ENCODE data around the gene HDAC4.

HDAC4 gene

DNA sequence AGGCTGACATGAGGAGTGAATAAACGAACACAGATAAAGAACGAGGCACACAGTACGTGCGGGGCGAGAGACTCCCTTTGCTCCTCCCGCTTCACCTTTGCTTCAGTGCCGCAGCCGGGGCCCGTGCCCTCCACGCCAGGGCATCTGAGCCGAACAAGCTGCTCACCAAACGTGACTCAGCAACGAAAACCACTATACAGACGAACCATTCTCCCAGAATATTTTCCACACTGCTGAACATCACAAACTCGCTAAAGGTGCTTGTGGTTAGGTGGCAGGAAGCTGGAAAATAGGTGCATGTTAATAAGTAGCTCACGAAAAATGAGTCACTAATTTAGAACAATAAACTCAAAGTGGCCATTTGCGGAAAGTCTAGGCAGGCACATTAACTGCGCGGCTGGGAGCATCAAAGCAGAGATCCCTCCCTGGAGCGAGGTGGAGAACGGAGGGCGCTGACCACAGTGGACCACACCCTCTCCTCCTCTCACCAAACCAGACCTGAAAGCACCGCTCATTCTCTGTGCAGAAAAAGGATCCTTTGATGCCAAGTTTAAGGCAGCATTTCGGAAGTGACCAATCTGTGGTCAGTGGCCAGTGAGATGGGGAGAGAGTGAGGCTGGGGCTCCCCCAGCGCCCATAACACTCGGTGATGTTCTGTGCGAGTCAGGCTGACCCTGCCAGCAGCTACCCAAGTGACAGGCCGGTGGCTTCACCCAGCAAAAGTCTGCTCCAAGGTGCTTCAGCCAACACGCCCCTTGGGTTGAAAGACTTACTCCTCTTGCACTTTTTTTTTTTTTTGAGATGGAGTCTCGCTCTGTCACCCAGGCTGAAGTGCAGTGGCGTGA, 153.2 kb downstream of the HDAC4 start:
- DNase-seq, result no peak

DNA sequence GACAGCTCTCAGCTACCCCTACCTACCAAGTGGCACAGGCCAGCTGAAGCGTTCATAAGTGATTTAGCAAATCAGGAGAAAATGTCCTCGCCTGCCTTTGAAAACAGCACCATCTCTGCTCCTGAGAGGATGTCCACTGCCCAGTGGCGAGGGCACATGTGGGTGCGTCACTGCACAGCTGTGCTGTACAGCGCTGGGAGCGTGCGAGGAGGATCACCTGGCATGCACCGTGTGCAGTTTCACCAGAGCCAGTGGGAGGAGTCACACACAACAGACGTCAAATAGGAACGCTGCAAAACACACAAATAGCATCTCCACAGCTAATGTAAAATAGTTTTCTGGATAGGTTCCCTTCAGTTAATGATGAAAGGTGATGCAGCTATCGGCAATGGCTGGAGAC, 154.1 kb downstream of the HDAC4 start:
- no peak for DNase-seq

DNA sequence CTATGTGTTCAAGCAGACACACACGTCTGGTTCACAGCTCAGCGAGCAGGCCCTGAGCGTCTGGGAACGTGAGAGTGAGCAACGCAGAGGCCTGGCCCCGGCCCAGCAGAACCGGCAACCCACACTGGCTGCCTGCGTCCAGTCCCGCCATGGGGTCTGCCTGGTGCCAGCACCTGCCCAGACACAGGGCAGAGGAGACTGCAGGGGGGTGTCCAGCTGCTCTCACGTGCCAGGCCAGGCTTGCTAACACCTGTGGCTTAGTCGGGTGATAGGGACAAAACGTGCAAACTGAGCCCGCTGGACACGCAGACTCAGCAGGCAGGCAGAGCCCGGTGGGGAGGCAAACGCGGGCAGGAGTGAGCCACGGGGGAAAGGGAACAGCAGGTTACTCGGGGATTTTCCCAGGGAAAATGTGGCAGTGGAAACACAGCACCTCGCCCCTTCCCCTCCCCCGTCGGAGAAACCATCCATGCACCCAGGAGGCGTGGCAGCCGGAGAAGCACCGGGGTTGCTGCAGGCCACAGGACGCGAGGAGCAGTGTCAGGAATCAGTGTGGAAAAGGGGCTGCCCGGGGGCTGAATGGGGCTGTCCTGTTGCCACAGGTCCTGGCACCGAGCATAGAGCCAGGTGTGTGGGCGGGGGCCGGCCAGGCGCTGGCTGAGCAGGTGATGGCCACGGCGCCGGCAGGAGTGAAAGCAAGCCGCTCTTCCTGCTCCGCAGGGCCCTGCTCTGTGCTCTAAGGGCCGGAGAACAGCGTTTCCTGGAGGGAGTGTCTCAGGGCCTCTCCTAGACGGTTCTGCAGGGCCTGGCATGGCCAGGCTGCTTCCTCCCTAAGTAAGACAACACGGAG, 154.7 kb downstream of the HDAC4 start:
- no peak for DNase-seq

- no peak for DNase-seq
Observed at GRCh38 chr2:239245107-239245506, 155.7 kb downstream of the HDAC4 start.

DNA sequence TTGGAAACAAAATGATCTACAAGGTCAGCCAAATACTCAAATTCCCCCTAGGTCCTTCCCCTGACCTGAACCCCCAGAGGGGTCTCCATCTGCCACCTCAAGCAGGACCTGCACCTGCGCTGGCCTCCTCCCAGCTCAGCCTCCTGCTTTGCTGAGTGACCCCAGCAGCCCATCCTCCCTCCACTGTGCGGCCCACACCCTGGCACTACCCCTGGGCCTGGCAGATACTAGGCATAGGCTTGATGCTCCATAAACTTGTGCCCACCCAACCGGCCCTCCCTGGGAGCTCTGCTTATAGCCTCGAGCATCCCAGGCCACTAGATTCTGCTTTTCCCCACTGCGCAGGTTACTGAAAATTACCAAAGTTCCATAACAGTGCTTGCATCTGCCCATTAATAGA, 156.2 kb downstream of the HDAC4 start:
- no peak for DNase-seq

- no peak for DNase-seq
Observed at GRCh38 chr2:239241431-239241960, 159.3 kb downstream of the HDAC4 start.

DNA sequence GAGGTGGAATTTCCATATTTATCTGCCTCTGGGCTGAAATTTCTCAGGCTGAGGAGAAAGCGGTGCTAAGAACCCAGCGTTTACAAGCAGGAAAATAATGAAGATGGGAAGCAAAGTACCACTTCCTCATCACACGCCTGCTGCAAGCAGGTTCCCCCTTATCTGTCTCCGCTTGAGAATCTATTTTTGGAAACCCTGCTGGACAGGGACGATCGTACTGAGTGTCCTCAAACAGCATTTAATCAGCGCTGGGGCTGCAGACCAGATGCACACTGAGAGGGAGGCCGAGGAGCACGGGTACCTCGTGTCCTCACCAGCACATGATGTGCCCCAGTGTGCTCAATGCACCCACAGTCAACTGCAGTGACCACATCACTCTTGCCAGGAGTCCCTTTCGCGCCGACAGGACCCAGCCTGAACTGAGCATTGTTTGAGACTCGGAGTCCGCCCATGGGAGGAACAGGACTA, 160.4 kb downstream of the HDAC4 start:
- DNase-seq, result no peak

GRCh38 chr2:239239607-239240413, 161.0 kb downstream of the HDAC4 start:
- DNase-seq, result no peak

- DNase-seq, result no peak
Observed at GRCh38 chr2:239238839-239239606, 161.8 kb downstream of the HDAC4 start.

DNA sequence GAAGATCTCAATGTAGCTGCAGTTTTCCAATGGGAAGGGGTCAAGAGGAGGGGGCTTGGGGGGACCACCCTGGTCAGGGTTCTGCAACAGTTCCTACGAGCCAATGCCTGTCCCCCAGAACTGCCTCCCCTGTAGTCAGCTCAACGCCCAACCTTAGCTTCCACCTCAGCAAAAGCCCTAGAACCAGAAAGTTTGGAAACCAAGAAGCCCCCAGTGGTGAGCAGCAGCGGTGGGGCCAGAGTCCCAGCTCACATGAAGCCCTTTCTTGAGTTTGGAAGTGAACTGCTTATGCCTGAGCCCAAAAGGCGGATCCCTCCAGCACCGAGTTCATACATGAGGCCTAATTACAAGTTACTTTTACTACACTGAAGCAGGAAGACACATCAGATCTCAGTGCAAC, 162.4 kb downstream of the HDAC4 start:
- DNase-seq, result no peak

DNA sequence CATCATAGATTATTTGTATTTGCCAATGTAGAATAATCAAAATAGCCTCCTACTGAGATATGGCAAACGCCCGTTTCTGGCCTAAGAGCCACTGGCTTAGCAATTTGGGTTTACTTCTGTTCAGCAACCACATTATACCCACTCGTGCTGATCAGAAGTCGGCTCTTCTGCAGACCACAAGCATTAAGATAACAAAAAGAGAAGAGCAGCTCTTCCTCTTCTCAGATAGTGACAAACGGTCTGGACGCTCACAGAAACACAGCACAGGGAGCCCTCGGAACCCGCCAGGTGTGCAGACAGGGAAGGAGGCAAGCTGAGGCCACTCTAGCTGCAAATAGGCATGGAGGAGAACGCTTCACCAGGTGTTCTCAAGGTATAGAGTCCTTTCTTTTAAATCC, 164.0 kb downstream of the HDAC4 start:
- no peak for DNase-seq

DNA sequence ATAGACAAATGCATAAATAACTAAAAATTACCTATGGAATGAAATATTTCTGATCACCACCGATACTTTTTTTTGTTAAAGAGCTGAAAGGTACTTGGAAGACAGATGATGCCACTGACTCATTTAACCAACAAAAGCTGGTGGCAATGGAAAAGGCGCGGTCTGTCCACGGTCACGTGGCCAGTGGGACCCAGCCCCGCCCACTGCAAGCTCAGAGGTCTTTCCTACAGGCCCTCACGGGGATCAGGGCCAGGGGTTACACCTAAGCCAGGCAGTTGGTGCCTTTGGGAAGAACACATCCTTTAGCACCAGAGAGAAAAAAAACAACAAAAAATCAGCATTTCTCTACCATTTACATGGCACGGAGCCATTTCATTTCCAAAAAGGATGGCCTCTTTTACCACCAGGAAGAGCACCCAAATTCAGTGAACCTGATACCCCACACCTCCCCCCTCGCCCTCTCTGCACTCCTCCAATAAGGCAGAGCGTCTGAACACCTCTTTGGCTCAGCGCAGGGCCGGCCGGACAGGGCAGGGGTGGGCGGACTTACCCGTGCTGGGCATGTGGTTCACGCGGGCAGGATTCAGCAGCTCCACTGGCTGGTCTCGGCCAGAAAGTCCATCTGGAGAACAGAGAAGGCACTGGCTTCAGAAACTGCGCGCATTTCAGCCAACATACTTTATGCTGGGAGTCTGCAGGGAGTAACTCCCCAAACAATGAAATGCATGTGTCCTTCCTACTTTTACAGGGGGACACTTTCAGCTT, 164.6 kb downstream of the HDAC4 start:
- DNase-seq, result no peak

GRCh38 chr2:239235311-239235710, 165.5 kb downstream of the HDAC4 start:
- no peak for DNase-seq

GRCh38 chr2:239234191-239235175, 166.3 kb downstream of the HDAC4 start:
- no peak for DNase-seq

- DNase-seq, result no peak
Observed at GRCh38 chr2:239233576-239233975, 167.2 kb downstream of the HDAC4 start.

- no peak for DNase-seq
Observed at GRCh38 chr2:239232195-239232578, 168.6 kb downstream of the HDAC4 start.

DNA sequence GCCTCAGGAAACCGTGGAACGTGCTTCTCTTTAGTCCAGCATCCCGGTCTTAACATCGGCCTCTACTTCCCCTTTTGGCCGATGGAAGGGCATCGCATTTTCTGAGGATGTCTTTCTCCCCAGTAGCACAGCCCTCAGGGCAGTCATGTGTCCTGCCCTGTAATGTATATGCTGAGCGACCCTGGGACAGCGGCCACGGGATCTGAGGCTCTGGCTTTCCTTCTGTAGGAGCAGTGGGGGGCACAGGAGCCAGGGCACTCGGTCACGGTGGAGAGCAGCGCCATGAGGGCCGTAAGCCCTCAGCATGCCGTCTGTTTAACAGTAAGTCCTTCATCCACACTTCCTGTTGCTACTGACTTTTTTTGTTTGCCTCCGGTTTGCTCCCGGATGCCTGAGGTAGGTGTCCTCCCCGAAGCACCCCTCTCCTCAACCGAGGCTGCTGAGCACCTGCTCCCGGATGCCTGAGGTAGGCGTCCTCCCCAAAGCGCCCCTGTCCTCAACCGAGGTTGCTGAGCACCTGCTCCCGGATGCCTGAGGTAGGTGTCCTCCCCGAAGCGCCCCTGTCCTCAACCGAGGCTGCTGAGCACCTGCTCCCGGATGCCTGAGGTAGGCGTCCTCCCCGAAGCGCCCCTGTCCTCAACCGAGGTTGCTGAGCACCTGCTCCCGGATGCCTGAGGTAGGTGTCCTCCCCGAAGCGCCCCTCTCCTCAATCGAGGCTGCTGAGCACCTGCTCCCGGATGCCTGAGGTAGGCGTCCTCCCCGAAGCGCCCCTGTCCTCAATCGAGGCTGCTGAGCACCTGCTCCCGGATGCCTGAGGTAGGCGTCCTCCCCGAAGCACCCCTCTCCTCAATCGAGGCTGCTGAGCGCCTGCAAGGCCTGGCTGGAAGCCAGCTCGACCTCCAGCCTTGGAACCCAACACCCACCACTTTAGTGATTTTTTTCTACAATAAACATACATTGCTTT, 169.3 kb downstream of the HDAC4 start:
- no peak for DNase-seq

DNA sequence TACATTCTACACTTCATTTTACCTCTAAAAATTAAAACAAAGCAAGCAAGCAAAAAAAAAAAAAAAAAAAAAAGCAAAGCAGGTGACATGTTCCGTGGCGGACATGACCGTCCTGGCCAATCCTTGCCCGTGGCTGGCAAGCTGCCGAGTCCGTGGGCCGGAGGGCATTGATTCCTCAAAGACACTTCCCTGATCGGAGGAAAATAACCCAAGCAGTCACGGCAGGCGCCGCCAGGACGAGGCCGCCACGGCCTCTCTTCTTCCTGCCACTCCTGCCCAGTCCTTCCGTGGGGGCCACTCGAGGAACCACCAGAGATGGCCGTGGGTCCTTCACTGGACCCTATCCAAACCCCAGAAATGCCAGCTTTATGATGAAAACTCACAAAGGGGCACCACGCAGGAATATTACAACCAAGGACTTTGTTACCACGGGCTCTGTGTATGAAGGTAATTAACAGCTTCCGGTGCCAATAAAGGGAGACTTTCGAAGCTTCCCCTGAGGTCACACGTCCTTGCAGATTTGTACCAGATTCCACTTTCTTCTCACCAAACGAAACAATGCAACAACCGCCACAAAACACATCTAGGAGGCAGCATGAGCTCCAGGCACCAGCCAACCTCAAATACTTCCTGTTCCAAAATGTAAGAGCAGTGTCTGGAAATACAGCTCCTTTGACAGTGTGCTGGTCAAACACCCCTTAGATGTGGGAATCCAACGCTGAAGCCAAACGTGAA, 170.3 kb downstream of the HDAC4 start:
- DNase-seq, result no peak
